Erythroblast (primary cell): ENCODE results near the gene IGFBP4.
A peak's percentile ranks its signal among the peaks of the same experiment; 100 is the strongest.

ENCODE experiments used
- GATA1 ChIP-seq: IDR thresholded peaks from 2 replicates; pipeline ENCODE4 v1.6.1; 2011; ENCODE audit warnings: low read depth, mild to moderate bottlenecking, control low read depth, low read length, moderate library complexity
- POLR2A ChIP-seq: IDR thresholded peaks from 2 replicates; pipeline ENCODE4 v1.6.1; 2011; ENCODE audit warnings: mild to moderate bottlenecking, low read length

- TF ChIP-seq POLR2A, result peak; percentile 9
- TF ChIP-seq GATA1, result no peak
These were observed 44.1 kb upstream of the IGFBP4 start for GRCh38 chr17:40399185-40399584.
